Activated B cell treated with CpG ODN at 0.5 μM for 24 hours (primary cell): ENCODE data around the gene SIRT7. TPM values are rescaled to one million over a fixed set of nuclear protein-coding genes. Genes with fewer than 3 reads are reported as not detected.
A peak's percentile ranks its signal among the peaks of the same experiment; 100 is the strongest.

Source experiments
- ATAC-seq: fragments of 200-7000 bp; cut with Tn5 transposase; one replicate; pipeline ENCODE4 v1.10.0; 2021; ENCODE audit warnings: low read depth, mild to moderate bottlenecking, moderate library complexity
- CTCF ChIA-PET: fragments of 350-600 bp; sonication (Branson Sonifier 250); formaldehyde crosslinking; loops from one replicate; lab custom pipeline; 2021; ENCODE audit warnings: antibody characterized with exemption; lab: Charles Lee
- POLR2A ChIA-PET: fragments of 350-600 bp; sonication (Branson Sonifier 250); formaldehyde crosslinking; loops from one replicate; lab custom pipeline; 2021; ENCODE audit warnings: antibody characterized with exemption; lab: Charles Lee
- DNase-seq: peaks from one replicate; pipeline ENCODE4 v3.0.0; 2022
- H3K27ac Mint-ChIP-seq: one replicate; pipeline ENCODE4 v1.8.0; 2020; ENCODE audit warnings: mixed read lengths
- H3K27me3 Mint-ChIP-seq: one replicate; pipeline ENCODE4 v1.8.0; 2021; ENCODE audit warnings: mixed read lengths
- H3K36me3 Mint-ChIP-seq: one replicate; pipeline ENCODE4 v1.8.0; 2021; ENCODE audit warnings: low read depth, mixed read lengths
- H3K4me1 Mint-ChIP-seq: one replicate; pipeline ENCODE4 v1.8.0; 2021; ENCODE audit warnings: mixed read lengths
- H3K4me3 Mint-ChIP-seq: one replicate; pipeline ENCODE4 v1.8.0; 2020; ENCODE audit warnings: mild to moderate bottlenecking, mixed read lengths
- H3K9me3 Mint-ChIP-seq: one replicate; pipeline ENCODE4 v1.8.0; 2020; ENCODE audit warnings: mixed read lengths
- CTCF ChIP-seq: fragments of 200-600 bp; IDR thresholded peaks from one replicate; pipeline ENCODE4 v1.8.0; 2022; ENCODE audit warnings: antibody characterized with exemption, mild to moderate bottlenecking
- intact Hi-C: fragments of 100-400 bp; cut with micrococcal nuclease; formaldehyde crosslinking; loops from one replicate; pipeline ENCODE4 v1.15.1; 2024
- total RNA-seq: library from RNA; stranded (reverse); gene quantifications from 2 replicates; pipeline ENCODE4 v1.2.3, GENCODE V29; 2022

SIRT7 gene
- total RNA-seq, 1 donor from 2014 or later, result 66.4 TPM

DNA sequence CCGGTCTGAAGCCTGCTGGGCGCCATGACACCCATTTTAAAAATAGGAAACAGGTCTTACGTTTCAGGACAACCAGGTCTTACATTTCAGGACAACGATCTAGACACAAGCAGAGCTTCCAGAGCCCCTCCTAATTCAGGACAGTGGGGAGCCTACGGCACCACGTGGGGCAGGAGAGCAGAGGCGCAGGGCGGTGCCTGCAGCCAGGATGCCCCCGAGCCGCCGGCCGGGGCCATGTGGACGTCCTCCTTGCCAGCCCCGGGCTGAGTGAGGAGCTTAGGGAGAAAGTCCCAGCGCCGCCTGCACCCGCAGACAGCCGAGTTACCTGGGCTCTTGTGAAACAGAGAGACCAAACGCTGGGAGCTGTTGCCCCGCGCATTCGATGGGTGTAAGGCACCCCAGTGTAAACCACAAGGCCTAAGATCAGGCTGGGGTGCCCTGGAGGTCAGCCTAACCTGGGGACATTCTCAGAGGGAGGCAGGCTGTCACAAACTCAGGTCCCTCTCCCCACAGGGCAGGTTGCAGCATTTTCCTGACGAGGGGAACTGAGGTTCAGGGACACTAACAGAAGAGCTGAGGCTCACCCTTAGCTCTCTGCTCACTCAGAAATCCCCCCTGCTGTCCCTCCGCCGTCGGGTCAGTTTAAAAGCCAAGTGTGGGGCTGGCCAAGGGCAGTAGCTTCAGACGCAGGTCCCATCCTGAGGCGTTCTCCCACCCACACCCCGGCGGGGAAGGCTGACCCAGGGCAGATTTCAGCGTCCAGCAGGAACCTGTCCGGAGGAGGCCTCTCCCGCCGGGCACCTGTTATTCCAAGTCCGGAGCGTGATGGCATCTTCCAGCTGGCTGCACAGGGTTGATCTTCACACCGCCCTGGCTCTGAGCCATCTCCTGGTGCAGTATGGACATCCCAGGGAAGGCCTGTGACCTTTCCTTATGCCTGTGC lies 44.8 kb upstream of the SIRT7 start:
- intact Hi-C loops, result loop anchor here (5.0 kb wide), 1 partner anchor 135 kb away; the partner anchor contains the start of gene FASN
- no peak for DNase-seq
- H3K27ac Mint-ChIP-seq, result no peak overlapping the region
- peaks cover 20% of the 10 kb centered on the region for H3K27me3 Mint-ChIP-seq
- CTCF ChIA-PET, result no interaction called here
- ATAC-seq, result no peak
- POLR2A ChIA-PET, result no interaction called here
- peaks cover 13% of the 10 kb centered on the region for H3K4me1 Mint-ChIP-seq
- H3K4me3 Mint-ChIP-seq, result no peak overlapping the region
- no peak for TF ChIP-seq CTCF
- no peaks in the 10 kb centered on the region for H3K9me3 Mint-ChIP-seq
- H3K36me3 Mint-ChIP-seq, result no peaks in the 10 kb centered on the region

GRCh38 chr17:81961521-81962498 lies 43.8 kb upstream of the SIRT7 start:
- H3K27ac Mint-ChIP-seq, result no peak overlapping the region
- no peak overlapping the region for H3K4me3 Mint-ChIP-seq
- H3K27me3 Mint-ChIP-seq, result peaks cover 25% of the 10 kb centered on the region
- POLR2A ChIA-PET, result no interaction called here
- H3K36me3 Mint-ChIP-seq, result no peaks in the 10 kb centered on the region
- no peak for TF ChIP-seq CTCF
- DNase-seq, result no peak
- no peaks in the 10 kb centered on the region for H3K9me3 Mint-ChIP-seq
- ATAC-seq, result no peak
- CTCF ChIA-PET, result no interaction called here
- H3K4me1 Mint-ChIP-seq, result peaks cover 10% of the 10 kb centered on the region
- intact Hi-C loops, result loop anchor here (5.0 kb wide), 1 partner anchor 135 kb away; the partner anchor contains the start of gene FASN

GRCh38 chr17:81961087-81961511 lies 43.1 kb upstream of the SIRT7 start, which contains the start of gene NOTUM:
Gene NOTUM, minus strand, starts transcription at chr17:81961187. Its CDS starts 278 bp downstream, at chr17:81960909.
- Mint-ChIP-seq H3K4me1 (peaks cover 5% of the 10 kb centered on the region), H3K4me3 (no peak within 1 kb of the TSS), H3K27ac (no peak within 1 kb of the TSS), H3K27me3 (peaks cover 25% of the 10 kb centered on the region), H3K9me3 (no peaks in the 10 kb centered on the region), H3K36me3 (no peaks in the 10 kb centered on the region)
- POLR2A ChIA-PET, result interaction anchor here (0.5 to 1.4 kb wide), 3 partner anchors 23 to 105 kb away, joined by 3 to 4 read pairs (median 3); no protein-coding TSS in a partner anchor
- intact Hi-C loops, result loop anchor here (5.0 kb wide), 1 partner anchor 136 kb away; the partner anchor contains the start of gene FASN
- no peak for DNase-seq
- CTCF ChIA-PET, result interaction anchor here (0.8 kb wide), 1 partner anchor 59 kb away, joined by 3 read pairs; no protein-coding TSS in a partner anchor
- peak; percentile 35 for ATAC-seq
- TF ChIP-seq CTCF, result no peak

- TF ChIP-seq CTCF, result no peak
- no peak overlapping the region for H3K27ac Mint-ChIP-seq
- peak; percentile 32 for DNase-seq
- CTCF ChIA-PET, result interaction anchor here (0.5 to 2.0 kb wide), 21 partner anchors 7 to 246 kb away, joined by 3 to 59 read pairs (median 5); partner anchors contain the start of genes ASPSCR1, CENPX, DCXR and GPS1
- no peak overlapping the region for H3K4me3 Mint-ChIP-seq
- peaks cover 4% of the 10 kb centered on the region for H3K4me1 Mint-ChIP-seq
- ATAC-seq, result no peak
- POLR2A ChIA-PET, result interaction anchor here (0.5 to 1.4 kb wide), 9 partner anchors 8 to 138 kb away, joined by 3 to 11 read pairs (median 3); partner anchors contain the start of genes CENPX and DCXR
- peaks cover 25% of the 10 kb centered on the region for H3K27me3 Mint-ChIP-seq
- H3K36me3 Mint-ChIP-seq, result no peaks in the 10 kb centered on the region
- intact Hi-C loops, result loop anchor here (5.0 kb wide), 1 partner anchor 137 kb away; the partner anchor contains the start of gene FASN
- no peaks in the 10 kb centered on the region for H3K9me3 Mint-ChIP-seq
Observed at GRCh38 chr17:81960130-81960958, 42.4 kb upstream of the SIRT7 start.
